GM23338 (cell line): Measurements from ENCODE around the gene CORO2A. TPM values are rescaled to one million over a fixed set of nuclear protein-coding genes. Genes with fewer than 3 reads are reported as not detected.
A peak's percentile ranks its signal among the peaks of the same experiment; 100 is the strongest.

Experiments
- ATAC-seq: fragments of 200-7000 bp; cut with Tn5 transposase; 3 replicates; pipeline ENCODE4 v1.9.1; 2020
- DNase-seq: peaks from one replicate; pipeline ENCODE4 v3.0.0-alpha.2; 2015; ENCODE audit warnings: low spot score
- H2AFZ ChIP-seq: fragments of 200-600 bp; sonication (generic); 2 replicates; pipeline ENCODE4 v1.8.0; 2016; ENCODE audit warnings: antibody characterized with exemption, mild to moderate bottlenecking, moderate library complexity
- H3F3A ChIP-seq: fragments of 200-600 bp; sonication (generic); replicated peaks from 2 replicates; pipeline ENCODE4 v1.8.0; 2017; ENCODE audit warnings: antibody characterized with exemption, mixed run types, low read depth
- H3K27ac ChIP-seq: fragments of 200-600 bp; sonication (generic); 2 replicates; pipeline ENCODE4 v1.6.1; 2016; ENCODE audit warnings: low read depth
- H3K27me3 ChIP-seq: fragments of 200-600 bp; sonication (generic); 2 replicates; pipeline ENCODE4 v1.8.0; 2016; ENCODE audit warnings: mild to moderate bottlenecking, mixed run types, moderate library complexity; ENCODE audit not compliant: insufficient read depth
- H3K36me3 ChIP-seq: fragments of 200-600 bp; sonication (generic); 2 replicates; pipeline ENCODE4 v1.8.0; 2016; ENCODE audit warnings: mild to moderate bottlenecking; ENCODE audit not compliant: insufficient read depth
- H3K4me1 ChIP-seq: fragments of 200-600 bp; sonication (generic); 2 replicates; pipeline ENCODE4 v1.8.0; 2016; ENCODE audit warnings: mild to moderate bottlenecking, moderate library complexity; ENCODE audit not compliant: insufficient read depth
- H3K4me2 ChIP-seq: fragments of 200-600 bp; sonication (generic); 2 replicates; pipeline ENCODE4 v1.7.1; 2017; ENCODE audit warnings: mixed run types
- H3K4me3 ChIP-seq: fragments of 200-600 bp; sonication (generic); 2 replicates; pipeline ENCODE4 v1.6.1; 2016; ENCODE audit warnings: mixed run types
- H3K79me2 ChIP-seq: fragments of 200-600 bp; sonication (generic); replicated peaks from 2 replicates; pipeline ENCODE4 v1.8.0; 2017; ENCODE audit warnings: mild to moderate bottlenecking; ENCODE audit not compliant: insufficient read depth
- H3K9me2 ChIP-seq: fragments of 200-600 bp; sonication (generic); 2 replicates; pipeline ENCODE4 v1.8.0; 2017; ENCODE audit not compliant: insufficient read depth
- H4K20me1 ChIP-seq: fragments of 200-600 bp; sonication (generic); replicated peaks from 2 replicates; pipeline ENCODE4 v1.8.0; 2017; ENCODE audit warnings: mild to moderate bottlenecking; ENCODE audit not compliant: insufficient read depth
- H3K27ac Mint-ChIP-seq: 2 replicates; pipeline ENCODE4 v1.8.0; 2020; ENCODE audit warnings: inconsistent platforms, mild to moderate bottlenecking, moderate library complexity, mixed read lengths
- H3K27me3 Mint-ChIP-seq: 3 replicates; pipeline ENCODE4 v1.8.0; 2022; ENCODE audit warnings: low read depth, mild to moderate bottlenecking, moderate library complexity, mixed read lengths, inconsistent platforms; ENCODE audit not compliant: insufficient read depth, poor library complexity
- H3K36me3 Mint-ChIP-seq: 3 replicates; pipeline ENCODE4 v1.8.0; 2021; ENCODE audit warnings: low read depth, mild to moderate bottlenecking, inconsistent platforms, moderate library complexity, mixed read lengths
- H3K4me1 Mint-ChIP-seq: 3 replicates; pipeline ENCODE4 v1.8.0; 2020; ENCODE audit warnings: mild to moderate bottlenecking, inconsistent platforms, mixed read lengths
- H3K4me3 Mint-ChIP-seq: 3 replicates; pipeline ENCODE4 v1.8.0; 2021; ENCODE audit warnings: moderate library complexity, mild to moderate bottlenecking, inconsistent platforms, mixed read lengths
- H3K9me3 Mint-ChIP-seq: 3 replicates; pipeline ENCODE4 v1.8.0; 2020; ENCODE audit warnings: moderate library complexity, mild to moderate bottlenecking, inconsistent platforms, mixed read lengths
- CTCF ChIP-seq, 2 experiments: fragments of 200-600 bp in 1 of 2; sonication (generic) in 1 of 2; conservative IDR thresholded peaks; 2 replicates each; pipeline versions ENCODE4 v1.5.1 to v1.6.1; 2016 to 2017; ENCODE audit warnings: antibody characterized with exemption in 2 of 2, low read depth in 2 of 2, mild to moderate bottlenecking in 2 of 2, moderate library complexity in 1 of 2
- ETS1 ChIP-seq: IDR thresholded peaks from 2 replicates; pipeline ENCODE4 v1.6.1; 2016; ENCODE audit warnings: antibody characterized with exemption
- EZH2 ChIP-seq: fragments of 200-600 bp; sonication (generic); IDR thresholded peaks from one replicate; pipeline ENCODE4 v1.8.0; 2017; ENCODE audit warnings: antibody characterized with exemption, mild to moderate bottlenecking, low read depth; ENCODE audit not compliant: unreplicated experiment
- EZH2phosphoT487 ChIP-seq: fragments of 200-600 bp; sonication (generic); IDR thresholded peaks from one replicate; pipeline ENCODE4 v1.8.1; 2018; ENCODE audit warnings: antibody characterized with exemption; ENCODE audit not compliant: unreplicated experiment
- JUNB ChIP-seq: IDR thresholded peaks from one replicate; pipeline ENCODE4 v1.6.1; 2016; ENCODE audit warnings: antibody characterized with exemption; ENCODE audit not compliant: unreplicated experiment
- NANOG ChIP-seq: IDR thresholded peaks from 2 replicates; pipeline ENCODE4 v1.6.1; 2016; ENCODE audit warnings: antibody characterized with exemption, borderline replicate concordance
- POLR2AphosphoS5 ChIP-seq: IDR thresholded peaks from 2 replicates; pipeline ENCODE4 v1.6.1; 2016; ENCODE audit warnings: antibody characterized with exemption, low read depth
- STAT1 ChIP-seq: IDR thresholded peaks from one replicate; pipeline ENCODE4 v1.6.1; 2016; ENCODE audit warnings: antibody characterized with exemption; ENCODE audit not compliant: unreplicated experiment
- ZNF331 ChIP-seq: fragments of 250-450 bp; sonication (Bioruptor Pico); IDR thresholded peaks from 2 replicates; pipeline ENCODE4 v1.5.0; 2020; ENCODE audit warnings: low read depth, mild to moderate bottlenecking, moderate library complexity
- ZNF462 ChIP-seq: fragments of 250-450 bp; sonication (Bioruptor Pico); IDR thresholded peaks from 2 replicates; pipeline ENCODE4 v1.5.0; 2020; ENCODE audit warnings: mild to moderate bottlenecking, moderate library complexity
- polyA plus RNA-seq: library from polyadenylated mRNA; unstranded; fragments of >200 nt; fragmentation: Nextera tagmentation; extraction: Ambion mirVana; gene quantifications from 2 replicates; pipeline ENCODE4 v1.2.1, GENCODE V29; 2016
- total RNA-seq: library from RNA; depleted of rRNA; stranded (reverse); fragments of >200 nt; shearing (Covaris generic); gene quantifications from 2 replicates; pipeline ENCODE4 v1.2.3, GENCODE V29; 2014

Gene CORO2A
- total and polyA plus RNA-seq, 2 experiments from 2014 or later: 12.9 to 27.6 TPM

- H3K27ac Mint-ChIP-seq: no peak overlapping the region
- no peaks in the 10 kb centered on the region; the same call in 1 of the 2 replicates for H3F3A ChIP-seq
- H3K9me3 Mint-ChIP-seq: no peaks in the 10 kb centered on the region
Measured at GRCh38 chr9:98152526-98152925, 39.9 kb downstream of the CORO2A start.

GRCh38 chr9:98150721-98151120 lies 41.7 kb downstream of the CORO2A start:
- Histone ChIP-seq H3F3A (no peaks in the 10 kb centered on the region; the same call in 1 of the 2 replicates), H3K4me3 (no peak overlapping the region), H3K27ac (0 out of 2 replicates have a peak overlapping the region, but pooled peaks have one; percentile 26), H3K4me1 (no peaks in the 10 kb centered on the region), H3K36me3 (0 out of 2 replicates have a peak, but pooled peaks cover 5% of the 10 kb centered on the region), H3K4me2 (no peak overlapping the region), H3K9me2 (no peaks in the 10 kb centered on the region), H4K20me1 (no peaks in the 10 kb centered on the region), H2AFZ (no peak overlapping the region), H3K27me3 (no peaks in the 10 kb centered on the region), H3K79me2 (no peaks in the 10 kb centered on the region)
- no peak overlapping the region; the same call in none of the 2 replicates for H3K27ac Mint-ChIP-seq
- peaks cover 5% of the 10 kb centered on the region for H3K27me3 Mint-ChIP-seq
- no peaks in the 10 kb centered on the region for H3K36me3 Mint-ChIP-seq
- no peak overlapping the region for H3K4me3 Mint-ChIP-seq
- ATAC-seq: no peak
- DNase-seq: no peak
- H3K4me1 Mint-ChIP-seq: peaks cover 6% of the 10 kb centered on the region; the same call in 2 of the 3 replicates
- no peaks in the 10 kb centered on the region for H3K9me3 Mint-ChIP-seq
- no peak for TF ChIP-seq JUNB
- no peak for TF ChIP-seq EZH2phosphoT487
- TF ChIP-seq ZNF462 (CRISPR knock-in tag): no peak
- TF ChIP-seq NANOG: no peak
- TF ChIP-seq STAT1: no peak
- no peak for TF ChIP-seq EZH2
- TF ChIP-seq CTCF (conservative IDR thresholded peaks at IDR 0.05; ENCODE audit: low read depth in 2 of 2): no peak
- no peak for TF ChIP-seq ZNF331
- no peak for TF ChIP-seq ETS1
- no peak for TF ChIP-seq POLR2AphosphoS5

More at GRCh38 chr9:98152526-98152925, 39.9 kb downstream of the CORO2A start:
- peak overlapping the region; percentile 39; the same call in 1 of the 2 replicates for H3K27ac ChIP-seq
- no peak overlapping the region for H3K4me3 ChIP-seq
- no peaks in the 10 kb centered on the region for H3K27me3 ChIP-seq
- H3K27me3 Mint-ChIP-seq: peaks cover 1% of the 10 kb centered on the region
- H3K4me1 Mint-ChIP-seq: peaks cover 3% of the 10 kb centered on the region; the same call in 1 of the 3 replicates
- H3K4me3 Mint-ChIP-seq: no peak overlapping the region
- no peak overlapping the region for H2AFZ ChIP-seq
- no peaks in the 10 kb centered on the region for H3K36me3 Mint-ChIP-seq
- no peak overlapping the region for H3K4me2 ChIP-seq
- H3K36me3 ChIP-seq: 0 out of 2 replicates have a peak, but pooled peaks cover 5% of the 10 kb centered on the region
- no peaks in the 10 kb centered on the region; the same call in 1 of the 2 replicates for H4K20me1 ChIP-seq
- H3K4me1 ChIP-seq: no peaks in the 10 kb centered on the region
- no peaks in the 10 kb centered on the region for H3K79me2 ChIP-seq
- no peak for TF ChIP-seq EZH2phosphoT487
- TF ChIP-seq ZNF331: no peak
- DNase-seq: no peak
- ATAC-seq: no peak
- no peaks in the 10 kb centered on the region for H3K9me2 ChIP-seq
